GM12874 (cell line): ENCODE measurements around the gene SENP5.

Experiments used
- CTCF ChIP-seq: IDR thresholded peaks from 2 replicates; pipeline ENCODE4 v1.5.1; 2011; ENCODE audit warnings: low read depth, mild to moderate bottlenecking, control low read depth, low read length, moderate library complexity; ENCODE audit not compliant: insufficient read depth

SENP5 gene

DNA sequence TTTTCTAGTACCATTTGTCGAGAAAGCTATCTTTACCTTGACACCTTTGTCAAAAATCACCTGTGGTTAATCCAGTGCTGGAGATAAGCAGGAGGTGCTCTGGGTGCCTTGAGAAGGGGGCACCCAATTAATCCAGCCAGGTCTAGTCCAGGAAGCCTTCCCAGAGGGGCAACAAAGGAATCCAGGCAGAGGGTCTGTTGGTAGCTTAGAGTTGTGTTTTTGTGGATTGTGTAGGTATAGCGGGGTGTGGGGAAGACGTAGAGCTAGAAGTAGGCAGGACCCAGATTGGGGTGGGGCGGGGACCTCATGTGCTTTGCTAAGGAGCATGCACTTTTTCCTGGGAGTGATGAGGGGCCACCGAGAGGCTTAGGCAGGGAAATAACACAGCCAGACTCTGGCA is 106.9 kb downstream of the SENP5 start:
- no peak for TF ChIP-seq CTCF

DNA sequence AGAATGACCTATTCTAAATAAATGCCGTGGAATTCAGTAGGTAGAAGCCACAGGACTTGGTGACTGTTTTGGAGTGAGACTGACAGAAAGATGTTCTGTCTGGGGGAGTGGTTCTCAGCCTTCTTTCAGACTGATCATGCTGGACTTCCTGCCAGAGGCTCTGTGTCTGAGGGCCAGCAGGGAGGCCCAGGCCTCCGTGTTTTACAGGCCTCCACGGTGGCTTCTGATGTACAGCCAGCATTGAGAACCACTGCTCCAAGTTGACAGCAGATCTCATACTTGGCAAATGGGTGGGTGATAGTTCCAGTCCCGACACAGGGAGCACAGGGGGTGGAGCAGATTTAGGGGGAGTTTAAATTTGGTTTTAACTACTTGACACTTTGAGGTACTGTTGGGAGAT is 107.6 kb downstream of the SENP5 start:
- TF ChIP-seq CTCF = no peak

DNA sequence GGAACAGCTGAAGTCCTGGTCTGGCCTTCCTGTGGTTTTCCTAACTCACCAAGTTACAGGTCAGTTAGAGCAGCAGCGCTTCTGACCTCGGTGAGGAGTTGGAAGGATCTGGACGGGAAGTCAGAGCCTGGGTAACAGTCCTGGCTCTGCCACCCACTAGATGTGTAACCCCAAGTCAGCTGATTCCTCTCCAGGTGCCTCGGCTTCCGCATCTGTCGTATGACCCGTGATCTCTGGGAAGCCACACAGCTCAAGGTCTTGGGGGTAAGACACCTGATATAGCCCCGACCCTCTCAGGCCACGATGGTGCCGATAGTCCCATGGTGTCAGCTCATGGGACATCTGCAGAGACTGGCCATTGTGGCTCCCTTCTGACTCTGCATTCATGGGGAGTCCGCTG is 109.2 kb downstream of the SENP5 start:
- TF ChIP-seq CTCF = no peak

- no peak for TF ChIP-seq CTCF
Observed at GRCh38 chr3:196979545-196979944, 111.8 kb downstream of the SENP5 start.

DNA sequence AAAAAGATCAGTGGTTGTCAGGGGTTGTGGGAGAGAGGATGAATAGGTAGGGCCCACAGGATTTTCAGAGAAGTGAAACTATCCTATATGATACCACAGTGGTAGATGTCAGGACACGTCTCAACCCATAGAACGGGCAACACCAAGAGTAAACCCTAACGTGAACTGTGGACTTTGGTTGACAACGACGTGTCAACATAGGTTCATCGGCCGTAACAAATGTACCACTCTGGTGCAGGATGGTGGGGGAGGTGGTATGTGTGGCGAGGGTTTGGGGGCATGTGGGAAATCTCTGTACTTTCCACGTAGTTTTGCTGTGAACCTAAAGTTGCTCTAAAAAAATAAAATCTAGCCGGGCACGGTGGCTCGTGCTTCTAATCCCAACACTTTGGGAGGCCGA is 113.9 kb downstream of the SENP5 start:
- no peak for TF ChIP-seq CTCF

DNA sequence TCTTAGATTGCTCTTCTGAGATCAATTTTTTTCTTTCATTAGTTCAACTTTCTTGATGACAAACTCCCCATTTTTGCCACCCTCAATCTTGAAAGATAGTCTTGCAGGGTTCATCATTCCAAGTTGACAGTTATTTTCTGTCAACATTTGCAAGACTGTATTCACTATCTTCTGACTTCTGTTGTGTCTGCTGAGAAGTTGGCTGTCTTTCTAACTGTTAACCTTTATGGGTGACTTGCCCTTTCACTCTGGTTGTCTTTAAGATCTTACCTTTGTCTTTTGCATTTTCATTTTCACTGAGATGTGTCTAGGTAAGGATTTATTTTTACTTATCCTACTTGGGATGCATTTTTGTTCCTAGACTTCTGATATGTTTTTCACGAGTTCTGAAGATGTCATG is 115.5 kb downstream of the SENP5 start:
- TF ChIP-seq CTCF = no peak
